Measurements from ENCODE around the gene SFRP4.
A peak's percentile ranks its signal among the peaks of the same experiment; 100 is the strongest.
"Not testable (repeated sequence)": the region's sequence is repeated elsewhere in the genome, so short reads cannot be mapped to it uniquely, and the experiment has no call there.

Gene SFRP4

GRCh38 chr7:37916673-37917660 lies at the start of gene SFRP4:
SFRP4 (minus strand) TSS chr7:37916817; CDS start chr7:37916537, 280 bp downstream.
- peak; percentile 40 for DNase-seq

DNA sequence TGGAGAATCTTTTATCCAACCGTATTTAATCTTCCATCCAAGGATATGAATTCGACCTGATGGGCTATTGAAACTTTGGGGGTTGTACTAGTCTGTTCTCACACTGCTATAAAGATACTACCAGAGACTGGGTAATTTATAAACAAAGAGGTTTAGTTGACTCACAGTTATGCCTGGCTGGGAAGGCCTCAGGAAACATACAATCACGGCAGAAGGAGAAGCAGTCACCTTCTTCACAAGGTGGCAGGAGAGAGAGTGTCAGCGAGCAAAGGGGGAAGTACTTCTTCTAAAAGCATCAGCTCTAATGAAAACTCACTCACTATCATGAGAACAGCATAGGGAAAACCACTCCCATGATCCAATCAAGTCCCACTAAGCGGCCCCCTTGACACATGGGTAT lies 47.6 kb upstream of the SFRP4 start:
- DNase-seq: no peak

DNA sequence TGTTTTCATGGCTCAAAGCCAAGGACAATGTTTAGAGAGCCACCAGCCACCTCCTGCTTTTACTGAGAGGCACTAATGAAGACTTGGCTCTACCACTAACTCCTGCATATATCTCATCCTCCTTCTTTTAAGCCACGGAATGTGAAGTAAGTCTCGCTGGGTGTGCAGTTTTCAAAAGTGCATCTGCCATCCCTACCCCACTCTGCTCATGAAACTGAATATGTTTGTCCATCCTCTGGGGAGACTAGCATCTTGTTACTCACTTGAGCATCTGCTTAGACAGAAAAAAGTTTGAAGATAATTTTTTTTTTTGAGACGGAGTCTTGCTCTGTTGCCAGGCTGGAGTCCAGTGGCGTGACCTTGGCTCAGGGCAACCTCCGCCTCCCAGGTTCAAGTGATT lies 44.6 kb upstream of the SFRP4 start:
- DNase-seq: no peak

DNA sequence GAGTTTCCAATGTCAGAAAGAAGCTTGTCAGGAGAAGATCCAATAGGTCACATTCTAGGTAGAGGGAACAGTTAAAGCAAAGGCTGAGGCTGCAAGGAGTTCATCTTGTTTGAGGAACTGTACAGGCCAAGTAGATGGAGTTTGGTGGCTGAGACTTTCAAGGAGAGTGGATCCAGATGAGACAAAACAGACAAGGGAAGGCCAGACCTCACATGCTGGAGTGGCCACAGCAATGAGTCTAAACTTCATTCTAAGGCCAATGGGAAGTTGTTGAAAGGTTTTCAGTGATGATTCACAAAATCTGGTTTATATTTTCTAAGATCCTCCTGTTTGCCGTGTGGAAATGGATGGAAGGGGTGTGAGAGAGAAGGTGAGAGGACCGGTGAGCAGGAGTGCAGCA lies 43.9 kb upstream of the SFRP4 start:
- no peak for DNase-seq

- DNase-seq: no peak
Measured at GRCh38 chr7:37957221-37957970, 40.8 kb upstream of the SFRP4 start.

DNA sequence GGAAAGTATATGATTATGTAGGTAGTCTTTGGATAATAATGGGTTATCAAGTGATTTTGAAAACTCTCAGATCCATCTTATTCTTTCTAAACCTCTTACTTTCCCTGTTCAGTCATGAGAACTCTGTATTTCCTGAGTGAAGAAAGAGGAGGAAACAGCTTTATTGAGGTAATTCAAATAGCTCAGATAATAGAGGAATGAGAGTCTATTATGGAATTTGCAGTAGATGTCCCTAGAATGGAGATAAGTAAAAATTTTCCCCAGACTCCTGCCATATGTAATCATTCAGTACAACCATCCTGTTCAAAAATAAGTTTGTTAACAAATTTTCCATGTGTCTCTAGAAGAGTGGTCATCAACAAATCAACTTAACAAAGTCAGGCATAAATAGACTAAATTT lies 40.2 kb upstream of the SFRP4 start:
- DNase-seq: no peak

DNA sequence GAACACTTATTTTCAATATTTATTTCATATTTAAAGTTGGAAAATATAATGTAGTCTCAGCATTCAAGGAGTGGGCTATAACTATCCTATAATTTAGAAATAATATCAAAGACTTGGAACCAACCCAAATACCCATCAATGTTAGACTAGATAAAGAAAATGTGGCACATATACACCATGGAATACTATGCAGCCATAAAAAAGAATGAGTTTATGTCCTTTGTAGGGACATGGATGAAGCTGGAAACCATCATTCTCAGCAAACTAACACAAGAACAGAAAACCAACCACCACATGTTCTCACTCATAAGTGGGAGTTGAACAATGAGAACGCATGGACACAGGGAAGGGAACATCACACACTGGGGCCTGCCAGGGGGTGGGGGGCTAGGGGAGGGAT lies 37.6 kb upstream of the SFRP4 start:
- not testable (repeated sequence) for DNase-seq

DNA sequence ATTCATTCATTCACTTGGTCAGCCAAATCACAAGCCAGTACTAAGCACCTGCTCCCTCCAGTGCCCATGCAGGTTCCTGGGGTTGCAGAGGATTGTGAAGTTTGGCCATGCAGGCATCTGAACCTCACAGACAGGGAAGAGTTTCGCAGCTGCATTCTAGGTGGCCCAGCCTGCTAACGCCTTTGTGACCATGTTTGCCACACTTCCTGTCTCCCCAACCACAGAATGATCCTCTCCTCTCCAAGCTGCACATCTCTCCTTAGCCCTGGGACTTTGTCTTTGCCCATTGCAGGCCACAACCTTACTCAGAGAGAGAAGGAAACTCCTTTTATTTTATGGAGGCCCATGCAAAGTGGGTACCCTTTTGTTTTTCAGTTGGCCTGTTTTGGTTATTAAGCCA lies 35.6 kb upstream of the SFRP4 start:
- no peak for DNase-seq

DNA sequence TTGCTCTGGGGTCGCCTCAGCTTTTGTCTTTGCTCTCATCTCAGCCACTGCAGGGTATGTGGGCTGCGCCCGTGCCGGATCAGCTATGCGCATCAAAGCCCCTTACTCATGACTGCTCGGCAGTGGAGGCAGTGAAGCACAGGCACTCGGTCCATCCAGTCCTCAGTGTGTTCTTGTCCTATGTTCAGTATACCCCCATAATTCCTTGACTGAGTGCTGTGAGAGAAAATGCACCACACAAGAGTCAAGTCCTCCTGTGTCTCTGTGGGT lies 31.3 kb upstream of the SFRP4 start:
- DNase-seq: no peak

DNA sequence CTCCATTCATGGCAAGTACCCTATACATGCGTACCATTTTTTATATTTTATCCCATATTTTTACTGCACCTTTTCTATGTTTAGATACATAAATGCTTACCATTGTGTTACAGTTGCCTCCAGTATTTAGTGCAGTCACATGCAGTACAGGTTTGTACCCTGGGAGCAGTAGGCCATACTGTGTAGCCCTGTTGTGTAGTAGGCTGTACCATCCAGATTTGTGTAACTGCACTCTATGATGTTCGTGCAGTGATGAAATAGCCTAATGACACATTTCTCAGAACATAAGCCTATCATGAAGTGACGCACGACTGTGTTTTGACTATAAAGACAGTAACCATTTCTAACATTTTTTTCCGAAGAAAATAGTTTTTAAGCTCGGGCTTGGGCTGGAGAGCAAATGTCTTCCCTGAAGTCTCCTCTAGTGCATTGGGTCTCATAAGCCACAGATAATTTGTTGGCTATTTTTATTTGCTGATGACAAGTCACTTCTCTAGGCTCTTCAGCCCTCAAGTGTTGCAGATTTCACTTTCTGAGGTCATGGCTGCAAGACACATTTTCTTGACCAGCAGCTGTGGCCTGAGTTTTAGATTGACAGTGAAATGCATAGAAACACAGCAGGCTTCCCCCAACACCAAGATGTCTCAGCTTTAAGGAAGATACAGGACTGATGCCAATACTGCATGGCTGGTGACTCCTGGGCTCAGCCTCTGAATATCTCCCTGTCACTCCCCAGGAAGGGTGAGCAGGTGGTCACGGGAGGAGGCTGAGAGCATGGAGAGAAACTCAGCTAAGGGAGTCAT lies 30.7 kb upstream of the SFRP4 start:
- DNase-seq: no peak

DNA sequence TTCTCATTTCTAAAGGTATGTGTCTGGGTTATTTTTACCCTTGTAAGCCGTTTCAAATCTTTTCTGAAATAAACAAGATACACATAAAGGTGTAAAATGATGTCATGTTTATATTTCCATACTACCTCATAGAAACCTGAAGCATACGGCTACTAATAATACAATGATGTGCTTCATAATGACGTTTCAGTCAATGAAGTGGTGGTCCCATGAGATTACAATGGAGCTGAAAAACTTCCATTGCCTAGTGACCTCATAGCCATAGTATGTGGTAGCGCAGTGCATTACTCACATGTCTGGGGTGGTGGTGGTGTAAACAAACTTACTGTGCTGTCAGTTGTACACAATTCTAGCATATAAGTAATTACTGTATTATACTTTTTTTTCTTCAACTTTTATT lies 28.7 kb upstream of the SFRP4 start:
- no peak for DNase-seq

DNA sequence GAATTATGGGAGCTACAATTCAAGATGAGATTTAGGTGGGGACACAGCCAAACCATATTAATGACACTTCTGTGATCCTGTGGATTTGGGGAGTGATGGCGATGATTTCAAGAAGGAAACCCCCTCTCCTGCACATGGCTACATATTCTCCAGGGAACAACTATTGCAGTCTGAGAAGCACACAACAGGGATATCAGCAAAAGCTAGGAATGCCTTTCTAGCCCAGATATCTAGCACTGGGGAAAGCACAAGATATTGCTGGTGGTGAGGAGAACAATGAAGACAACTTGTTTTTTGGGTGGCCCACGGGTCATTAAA lies 28.1 kb upstream of the SFRP4 start:
- no peak for DNase-seq

- no peak for DNase-seq
Measured at GRCh38 chr7:37943905-37944736, 27.5 kb upstream of the SFRP4 start.

GRCh38 chr7:37942934-37943610 lies 26.5 kb upstream of the SFRP4 start:
- DNase-seq: no peak

DNA sequence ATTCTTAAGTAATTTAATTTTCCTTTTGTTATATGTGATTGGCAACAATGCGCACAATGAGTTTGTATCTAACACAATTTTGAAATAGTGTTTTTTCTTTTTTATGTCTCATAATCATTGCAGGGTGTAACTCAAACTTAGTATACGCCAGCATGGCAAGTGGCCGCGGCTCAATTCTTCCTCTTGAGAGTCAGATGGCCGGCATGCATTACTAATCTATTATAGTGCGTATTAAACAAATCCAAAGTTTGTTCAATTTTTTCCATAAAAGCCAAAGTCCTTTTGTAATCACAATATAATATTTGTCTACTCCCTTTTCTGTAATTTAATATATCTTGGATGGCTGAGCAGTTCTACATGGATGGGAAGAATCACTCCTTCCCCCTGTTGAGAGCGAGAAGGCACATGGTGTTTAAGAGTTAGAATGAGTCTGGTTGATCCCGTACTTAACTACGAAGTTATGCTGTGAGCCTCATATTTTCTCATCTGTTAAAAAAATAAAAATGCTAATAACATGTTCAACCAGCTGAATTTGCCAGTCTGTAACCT lies 16.5 kb upstream of the SFRP4 start:
- no peak for DNase-seq

DNA sequence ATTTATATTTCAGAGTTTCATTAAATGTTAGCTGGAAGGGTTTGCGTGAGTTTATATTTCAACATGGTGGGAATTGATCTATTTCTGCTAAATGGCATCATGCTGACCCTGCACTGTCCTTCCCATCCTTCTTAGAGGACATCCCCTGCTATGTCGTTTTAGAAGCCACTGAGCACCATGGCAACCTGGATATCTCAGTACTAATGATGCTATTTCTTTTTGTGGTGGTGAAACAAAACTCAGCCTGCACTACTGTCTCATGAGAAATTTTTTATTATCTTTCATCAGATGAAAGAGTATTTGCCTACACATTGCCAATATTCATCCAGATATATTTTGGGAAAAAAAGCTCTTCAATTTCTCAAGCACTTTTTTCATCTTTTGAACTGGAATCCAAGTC lies 15.9 kb upstream of the SFRP4 start:
- DNase-seq: no peak

GRCh38 chr7:37930226-37930948 lies 13.8 kb upstream of the SFRP4 start:
- no peak for DNase-seq

DNA sequence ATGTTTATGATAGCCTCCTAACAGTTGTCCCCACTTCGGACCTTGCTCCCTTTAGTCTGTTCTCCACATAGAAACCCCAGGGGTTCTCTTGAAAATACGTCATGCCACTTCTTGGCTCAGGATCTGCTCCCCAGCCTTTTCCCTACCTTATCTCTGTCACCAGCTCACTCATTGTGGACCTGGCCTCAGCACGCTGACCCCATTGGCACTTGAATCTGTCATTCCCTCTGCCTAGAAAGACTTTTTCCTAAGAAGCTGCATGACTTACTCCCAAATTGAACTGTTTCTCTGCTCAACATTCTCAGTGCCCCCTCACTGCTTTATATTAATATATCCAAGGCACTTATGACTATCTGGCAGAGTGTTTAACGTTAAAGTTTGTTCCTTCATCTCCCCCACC lies 12.3 kb upstream of the SFRP4 start:
- no peak for DNase-seq

GRCh38 chr7:37927773-37928444 lies 11.3 kb upstream of the SFRP4 start:
- DNase-seq: no peak

- DNase-seq: no peak
Measured at GRCh38 chr7:37925620-37926019, 9.0 kb upstream of the SFRP4 start.
